K562 (cell line): Measurements from ENCODE around the gene GALNT5.

Source experiments
- BHLHE40 ChIP-seq: IDR thresholded peaks from 2 replicates; pipeline ENCODE4 v1.6.1; 2011; ENCODE audit warnings: low read length, improper control_type of control experiment
- ELF4 ChIP-seq: fragments of 450-650 bp; formaldehyde crosslinking; IDR thresholded peaks from 2 replicates; pipeline ENCODE4 v1.4.0; 2022; ENCODE audit warnings: missing genetic modification characterization
- ILF3 ChIP-seq: fragments of 450-650 bp; IDR thresholded peaks from 2 replicates; pipeline ENCODE4 v1.6.1; 2018; ENCODE audit warnings: antibody characterized with exemption, mild to moderate bottlenecking, moderate library complexity, borderline replicate concordance
- KLF16 ChIP-seq: IDR thresholded peaks from 2 replicates; pipeline ENCODE4 v1.6.1; 2016; ENCODE audit warnings: antibody characterized with exemption
- RBM17 ChIP-seq: fragments of 200-400 bp; formaldehyde crosslinking; IDR thresholded peaks from 2 replicates; pipeline ENCODE4 v1.6.1; 2017; ENCODE audit warnings: low read depth, mild to moderate bottlenecking, low read length, borderline replicate concordance
- YY1 ChIP-seq, 3 experiments: IDR thresholded peaks; 2 replicates each; pipeline ENCODE4 v1.6.1; 2011; ENCODE audit warnings: low read length in 2 of 3, mild to moderate bottlenecking in 2 of 3, moderate library complexity in 2 of 3, borderline replicate concordance in 1 of 3, control low read depth in 1 of 3, low read depth in 1 of 3; ENCODE audit not compliant: insufficient read depth in 3 of 3, insufficient replicate concordance in 2 of 3, control insufficient read depth in 1 of 3, insufficient read length in 1 of 3; ENCODE audit errors: extremely low read depth in 1 of 3
- ZBTB2 ChIP-seq: fragments of 450-650 bp; IDR thresholded peaks from 2 replicates; pipeline ENCODE4 v1.6.1; 2016; ENCODE audit warnings: antibody characterized with exemption
- TF ChIP-seq, protein P1 (sequence below), 3 experiments: IDR thresholded peaks in 2 of 3; conservative IDR thresholded peaks in 1 of 3; 2 replicates each; pipeline ENCODE4 v1.5.1; 2011 to 2012; ENCODE audit warnings: low read length in 3 of 3, mild to moderate bottlenecking in 3 of 3, control low read depth in 2 of 3, improper control_type of control experiment in 1 of 3, inconsistent platforms in 1 of 3, low read depth in 1 of 3, mixed read lengths in 1 of 3, moderate library complexity in 1 of 3; ENCODE audit not compliant: insufficient read depth in 2 of 3
- TF ChIP-seq, protein P2 (sequence below): IDR thresholded peaks from 2 replicates; pipeline ENCODE4 v1.6.1; 2011; ENCODE audit not compliant: insufficient read length; ENCODE audit errors: extremely low read depth

DNA sequence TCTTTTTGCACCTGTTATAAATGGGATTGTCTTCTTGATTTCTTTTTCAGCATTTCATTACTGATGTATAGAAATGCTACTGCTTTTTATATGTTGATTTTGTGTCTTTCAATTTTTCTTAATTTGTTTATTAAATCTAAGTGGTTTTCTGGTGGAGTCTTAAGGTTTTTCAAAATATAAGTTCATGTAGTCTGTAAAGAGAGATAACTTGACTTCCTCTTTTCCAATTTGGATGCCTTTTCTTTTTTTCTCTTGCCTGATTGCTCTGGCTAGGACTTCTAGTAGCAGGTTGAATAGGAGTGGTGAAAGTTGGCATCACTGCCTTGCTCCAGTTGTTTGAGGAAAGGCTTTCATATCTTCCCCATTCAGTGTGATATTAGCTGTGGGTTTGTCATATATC lies 28.6 kb upstream of the GALNT5 start:
- TF ChIP-seq BHLHE40 (no peak), YY1 (IDR thresholded peaks at IDR 0.05; ENCODE audit: borderline replicate concordance in 1 of 3, control insufficient read depth in 1 of 3, extremely low read depth in 1 of 3, insufficient read depth in 3 of 3, insufficient read length in 1 of 3, insufficient replicate concordance in 2 of 3, low read depth in 1 of 3, low read length in 2 of 3) (no peak), RBM17 (no peak), ZBTB2 (no peak), ELF4 (CRISPR knock-in tag) (no peak), ILF3 (no peak), KLF16 (no peak)
- TF ChIP-seq, protein P1, sequence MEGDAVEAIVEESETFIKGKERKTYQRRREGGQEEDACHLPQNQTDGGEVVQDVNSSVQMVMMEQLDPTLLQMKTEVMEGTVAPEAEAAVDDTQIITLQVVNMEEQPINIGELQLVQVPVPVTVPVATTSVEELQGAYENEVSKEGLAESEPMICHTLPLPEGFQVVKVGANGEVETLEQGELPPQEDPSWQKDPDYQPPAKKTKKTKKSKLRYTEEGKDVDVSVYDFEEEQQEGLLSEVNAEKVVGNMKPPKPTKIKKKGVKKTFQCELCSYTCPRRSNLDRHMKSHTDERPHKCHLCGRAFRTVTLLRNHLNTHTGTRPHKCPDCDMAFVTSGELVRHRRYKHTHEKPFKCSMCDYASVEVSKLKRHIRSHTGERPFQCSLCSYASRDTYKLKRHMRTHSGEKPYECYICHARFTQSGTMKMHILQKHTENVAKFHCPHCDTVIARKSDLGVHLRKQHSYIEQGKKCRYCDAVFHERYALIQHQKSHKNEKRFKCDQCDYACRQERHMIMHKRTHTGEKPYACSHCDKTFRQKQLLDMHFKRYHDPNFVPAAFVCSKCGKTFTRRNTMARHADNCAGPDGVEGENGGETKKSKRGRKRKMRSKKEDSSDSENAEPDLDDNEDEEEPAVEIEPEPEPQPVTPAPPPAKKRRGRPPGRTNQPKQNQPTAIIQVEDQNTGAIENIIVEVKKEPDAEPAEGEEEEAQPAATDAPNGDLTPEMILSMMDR (IDR thresholded peaks at IDR 0.05 in 2 of 3, conservative IDR thresholded peaks at IDR 0.05 in 1 of 3; ENCODE audit: insufficient read depth in 2 of 3, low read depth in 1 of 3, low read length in 3 of 3), result no peak
- TF ChIP-seq, protein P2, sequence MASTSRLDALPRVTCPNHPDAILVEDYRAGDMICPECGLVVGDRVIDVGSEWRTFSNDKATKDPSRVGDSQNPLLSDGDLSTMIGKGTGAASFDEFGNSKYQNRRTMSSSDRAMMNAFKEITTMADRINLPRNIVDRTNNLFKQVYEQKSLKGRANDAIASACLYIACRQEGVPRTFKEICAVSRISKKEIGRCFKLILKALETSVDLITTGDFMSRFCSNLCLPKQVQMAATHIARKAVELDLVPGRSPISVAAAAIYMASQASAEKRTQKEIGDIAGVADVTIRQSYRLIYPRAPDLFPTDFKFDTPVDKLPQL, result no peak
